Measurements from ENCODE around the gene ZGPAT.

ZGPAT gene

GRCh38 chr20:63744574-63745423 lies 37.0 kb downstream of the ZGPAT start:
- no peak for DNase-seq (ENCODE audit: low spot score)

DNA sequence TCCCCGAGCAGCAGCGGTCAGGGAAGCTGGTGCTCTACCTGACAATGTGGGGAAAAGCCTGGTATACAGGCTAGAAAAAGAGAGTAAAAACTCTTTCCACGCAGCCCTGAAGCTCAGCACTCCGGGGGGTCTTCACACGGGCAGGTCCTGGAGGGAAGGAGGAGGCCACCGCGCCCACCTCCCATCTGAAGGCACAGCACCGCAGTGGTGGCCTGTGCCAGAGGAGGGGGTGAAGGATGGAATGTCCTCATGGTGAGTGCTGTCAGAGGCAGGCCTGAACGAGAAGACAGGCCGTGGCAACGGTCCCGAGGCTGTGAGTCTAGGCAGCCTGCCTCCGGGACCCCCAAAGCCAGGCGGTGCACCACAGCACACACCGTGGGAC lies 37.6 kb downstream of the ZGPAT start:
- DNase-seq (ENCODE audit: low spot score): no peak

GRCh38 chr20:63745961-63746731 lies 38.3 kb downstream of the ZGPAT start:
- DNase-seq (ENCODE audit: low spot score): no peak

DNA sequence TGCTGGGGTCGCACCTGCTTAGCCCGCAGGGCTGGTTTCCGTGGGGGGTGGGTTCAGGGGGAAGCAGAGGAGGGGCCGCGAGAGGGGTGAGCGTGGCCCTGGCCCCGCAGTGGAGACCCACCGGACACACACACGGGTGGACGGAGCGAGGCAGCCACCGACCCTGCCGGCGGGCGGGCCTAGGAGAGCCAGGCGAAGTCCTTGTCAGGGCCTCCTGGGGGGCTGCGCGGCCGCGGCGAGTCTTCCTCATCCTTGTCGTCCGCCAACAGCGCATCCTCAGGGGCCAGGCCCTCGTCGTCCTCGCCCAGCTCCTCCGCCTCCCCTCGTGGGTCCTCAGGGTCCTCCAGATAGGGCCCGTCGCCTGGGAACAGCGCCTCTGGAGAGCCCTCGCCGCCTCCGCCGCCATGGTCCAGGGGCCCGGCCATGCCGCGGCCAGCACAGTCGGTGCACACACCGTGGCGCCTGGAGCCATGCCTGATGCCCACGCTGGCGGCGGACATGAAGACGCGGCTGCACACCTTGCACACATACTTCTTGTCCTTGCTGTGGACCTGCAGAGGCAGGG lies 39.0 kb downstream of the ZGPAT start:
- no peak for DNase-seq (ENCODE audit: low spot score)

GRCh38 chr20:63747622-63748069 lies 39.8 kb downstream of the ZGPAT start:
- DNase-seq (ENCODE audit: low spot score): no peak

DNA sequence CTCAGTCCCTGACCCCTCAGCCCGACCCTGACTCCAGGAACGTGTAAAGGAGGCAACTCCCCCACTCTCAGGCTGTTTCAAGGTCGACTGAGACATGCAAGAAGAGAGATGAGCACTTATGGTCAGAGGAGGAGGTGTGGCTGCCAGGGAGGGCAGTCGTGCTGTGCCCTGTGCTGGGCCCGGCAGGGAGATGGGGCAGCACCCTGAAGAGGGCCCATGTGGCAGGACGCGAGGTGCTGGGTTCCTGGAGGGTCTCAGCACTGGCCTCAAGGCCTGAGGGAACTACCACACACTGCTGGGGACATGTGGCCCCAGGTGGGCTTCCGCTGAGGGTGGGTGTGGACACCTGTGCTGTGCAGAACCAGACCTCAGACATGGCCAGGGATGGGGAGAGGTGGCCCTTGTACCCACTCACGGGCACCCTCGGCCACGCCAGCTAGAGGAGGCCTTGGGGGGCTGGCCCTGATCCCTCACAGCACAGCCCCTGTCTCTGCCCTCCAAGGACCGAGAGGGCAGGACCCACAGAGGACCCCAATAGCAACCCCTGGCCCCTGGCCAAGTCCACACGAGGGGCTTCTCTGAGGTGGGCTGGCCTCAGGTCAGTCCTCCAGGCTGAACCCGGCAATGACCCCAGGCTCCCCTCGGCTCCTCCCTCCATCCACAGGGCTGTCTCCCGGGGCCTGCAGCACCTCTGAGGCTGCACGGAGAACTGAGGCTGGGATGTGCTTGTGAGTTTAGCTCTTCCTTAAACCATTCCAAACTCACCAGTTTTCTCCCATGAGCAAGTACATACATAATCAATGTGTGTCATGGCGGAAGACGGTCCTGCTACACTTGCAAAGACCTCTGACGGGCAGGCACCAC lies 40.5 kb downstream of the ZGPAT start:
- no peak for DNase-seq (ENCODE audit: low spot score)

DNA sequence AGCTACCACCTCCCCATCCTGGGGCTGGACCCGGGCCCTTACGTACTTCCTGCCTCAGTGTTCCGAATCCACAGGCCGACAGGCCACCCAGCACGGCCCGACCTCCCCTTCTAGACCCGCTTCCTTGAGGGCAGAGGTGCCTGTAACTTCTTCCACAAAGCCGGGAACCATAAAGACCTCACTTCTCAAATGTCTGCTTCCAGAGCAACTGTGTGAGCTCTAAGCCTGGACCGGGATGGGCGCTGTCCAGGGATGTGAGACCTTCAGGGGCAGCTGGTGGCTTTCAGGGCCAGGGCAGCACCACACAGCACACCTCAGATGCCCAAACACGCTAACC lies 41.1 kb downstream of the ZGPAT start:
- DNase-seq (ENCODE audit: low spot score): no peak

DNA sequence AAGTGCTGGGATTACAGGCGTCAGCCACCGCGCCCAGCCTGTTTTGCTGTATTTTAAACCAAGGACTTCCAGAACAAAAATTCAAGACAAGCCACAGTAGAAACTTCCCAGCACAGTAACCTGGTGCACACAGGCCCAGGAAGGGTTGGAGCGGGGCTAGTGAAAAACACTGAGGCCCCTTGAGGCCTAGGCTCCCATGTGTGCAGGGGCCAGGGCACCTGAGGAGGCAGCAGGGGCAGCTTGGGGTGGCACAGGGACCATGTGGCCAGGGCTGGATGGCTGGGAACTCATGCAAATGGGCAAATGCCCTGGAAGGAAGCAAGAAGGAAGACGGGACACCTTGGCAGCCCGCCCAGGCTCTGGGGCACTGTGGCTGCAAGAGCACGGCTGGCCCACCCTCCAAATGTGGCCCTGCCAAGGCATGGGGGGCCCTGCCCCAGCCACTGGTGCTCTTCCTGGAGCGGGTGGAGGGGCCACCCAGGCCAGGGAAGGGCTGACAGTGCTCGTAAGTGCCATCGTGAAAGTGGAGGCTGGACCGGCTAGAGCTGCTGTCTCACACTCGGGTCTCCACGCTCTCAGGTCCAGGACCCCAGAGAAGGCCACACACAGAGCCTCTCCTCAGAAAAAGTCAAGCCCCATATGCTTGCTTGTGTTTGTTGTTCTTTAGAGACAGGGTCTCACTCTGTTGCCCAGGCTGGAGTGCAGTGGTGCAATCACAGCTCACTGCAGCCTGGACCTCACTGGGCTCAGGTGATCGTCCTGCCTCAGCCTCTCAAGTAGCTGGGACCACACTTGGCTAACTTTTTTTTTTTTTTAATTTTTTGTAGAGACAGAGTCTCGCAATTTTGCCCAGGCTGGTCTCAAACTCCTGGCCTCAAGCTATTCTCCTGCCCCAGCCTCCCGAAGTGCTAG lies 42.0 kb downstream of the ZGPAT start:
- DNase-seq (ENCODE audit: low spot score): no peak

- peak; percentile 68 for DNase-seq (ENCODE audit: low spot score)
These were observed 43.1 kb downstream of the ZGPAT start for GRCh38 chr20:63750807-63751470.

GRCh38 chr20:63751471-63752271 lies 43.8 kb downstream of the ZGPAT start:
- no peak for DNase-seq (ENCODE audit: low spot score)

DNA sequence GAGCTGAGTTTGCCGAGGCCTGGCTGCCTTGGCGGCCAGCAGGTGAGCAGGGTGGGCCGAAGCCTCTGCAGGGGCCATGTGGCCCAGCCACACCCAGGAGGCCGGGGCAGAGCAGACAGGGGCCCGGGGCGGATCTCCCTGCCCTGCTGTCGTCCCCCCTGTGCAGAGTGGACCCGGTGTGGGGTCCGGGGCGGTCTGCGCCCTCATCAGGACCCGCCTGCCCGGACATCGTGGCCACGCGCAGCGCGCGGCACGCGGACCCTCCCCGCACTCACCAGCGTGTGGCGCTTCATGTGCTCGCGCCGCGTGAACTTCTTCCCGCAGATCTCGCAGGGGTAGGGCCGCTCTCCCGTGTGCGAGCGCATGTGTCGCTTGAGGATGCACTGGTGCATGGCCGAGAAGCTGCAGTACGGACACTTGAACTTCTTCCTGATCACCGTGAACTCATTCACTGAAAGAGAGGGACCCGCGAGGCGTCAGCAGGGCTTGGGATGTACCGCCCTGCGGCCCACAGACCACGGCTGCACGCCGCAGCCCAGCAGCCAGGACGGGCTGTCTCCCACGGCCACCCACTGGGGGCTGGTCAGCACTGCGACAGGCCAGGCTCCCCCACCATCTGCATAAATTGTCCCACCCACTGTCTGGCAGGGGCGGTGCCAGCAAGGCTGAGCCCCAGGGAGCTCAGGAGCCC lies 44.7 kb downstream of the ZGPAT start:
- DNase-seq (ENCODE audit: low spot score): no peak

DNA sequence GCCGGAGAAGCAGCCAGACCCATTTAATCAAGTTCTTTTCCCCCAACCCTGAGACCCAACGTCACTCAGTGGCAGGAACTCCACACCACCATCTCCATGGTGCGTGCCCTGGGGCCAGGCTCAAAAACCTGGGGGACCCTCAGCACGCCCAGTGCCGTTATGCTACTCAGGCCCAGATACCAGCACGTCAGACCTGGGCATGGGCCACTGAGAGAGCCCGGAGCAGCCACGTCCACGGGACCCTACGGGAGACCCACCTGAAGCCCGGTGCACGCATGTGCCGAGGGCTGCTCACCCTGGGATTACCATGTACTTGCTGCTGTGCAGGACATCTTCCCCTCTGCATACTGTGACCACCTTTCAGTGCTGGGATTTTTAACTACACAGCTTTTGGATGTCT lies 45.5 kb downstream of the ZGPAT start:
- no peak for DNase-seq (ENCODE audit: low spot score)

- no peak for DNase-seq (ENCODE audit: low spot score)
These were observed 46.2 kb downstream of the ZGPAT start for GRCh38 chr20:63754008-63754407.

DNA sequence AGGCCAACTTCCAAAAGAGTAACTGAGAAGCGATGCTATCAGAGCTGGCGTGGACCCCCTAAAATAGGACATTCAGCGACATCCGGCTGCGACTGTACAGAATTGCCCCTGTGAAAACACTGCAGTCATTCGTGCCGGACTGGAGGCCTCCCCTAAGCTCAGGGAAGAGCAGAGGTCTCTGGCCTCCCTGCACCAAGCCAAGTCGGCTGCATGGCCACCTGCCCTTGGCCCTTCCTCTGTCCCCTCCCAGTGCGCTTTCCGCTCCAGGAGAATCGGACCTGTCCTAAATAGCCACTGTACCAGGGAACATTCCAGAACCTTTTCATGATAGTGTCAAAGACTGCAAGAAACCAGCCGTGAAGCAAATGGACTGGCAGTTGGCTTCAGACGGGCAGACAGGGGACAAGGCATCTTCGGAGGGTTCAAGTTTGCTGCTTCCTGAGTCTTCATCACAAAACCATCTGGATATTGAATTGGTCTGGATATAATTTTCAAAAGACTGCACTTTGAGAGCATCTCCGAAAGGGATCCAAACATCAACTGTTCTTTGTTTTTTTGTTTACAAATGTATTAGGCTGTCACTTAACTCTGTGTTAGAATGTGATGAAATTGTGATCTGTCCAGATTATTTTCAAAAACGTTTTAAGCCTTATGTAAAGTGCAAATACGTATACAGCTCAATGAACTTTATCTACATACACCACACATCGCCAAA lies 48.3 kb downstream of the ZGPAT start:
- DNase-seq (ENCODE audit: low spot score): no peak

DNA sequence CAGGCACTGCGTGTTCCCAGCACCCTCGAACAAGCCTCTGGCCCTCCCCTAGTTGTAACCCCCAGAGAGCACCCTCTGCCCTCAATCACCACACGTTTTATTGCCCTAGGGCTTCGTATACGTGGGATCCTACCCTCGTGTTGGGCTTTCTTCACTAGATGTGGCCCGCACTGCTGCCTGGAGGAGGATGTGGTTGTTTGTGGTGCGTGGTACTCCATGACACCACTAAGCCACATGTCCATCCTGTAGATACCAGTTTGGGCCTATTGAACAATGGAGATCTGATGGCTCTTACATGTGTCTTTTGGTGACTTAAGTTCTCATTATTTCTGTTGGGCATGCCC lies 48.8 kb downstream of the ZGPAT start:
- no peak for DNase-seq (ENCODE audit: low spot score)

GRCh38 chr20:63758152-63758551 lies 50.3 kb downstream of the ZGPAT start:
- no peak for DNase-seq (ENCODE audit: low spot score)

- DNase-seq (ENCODE audit: low spot score): no peak
These were observed 51.6 kb downstream of the ZGPAT start for GRCh38 chr20:63759377-63759901.
